ENCODE data around the gene MUC5B.

Gene MUC5B

DNA sequence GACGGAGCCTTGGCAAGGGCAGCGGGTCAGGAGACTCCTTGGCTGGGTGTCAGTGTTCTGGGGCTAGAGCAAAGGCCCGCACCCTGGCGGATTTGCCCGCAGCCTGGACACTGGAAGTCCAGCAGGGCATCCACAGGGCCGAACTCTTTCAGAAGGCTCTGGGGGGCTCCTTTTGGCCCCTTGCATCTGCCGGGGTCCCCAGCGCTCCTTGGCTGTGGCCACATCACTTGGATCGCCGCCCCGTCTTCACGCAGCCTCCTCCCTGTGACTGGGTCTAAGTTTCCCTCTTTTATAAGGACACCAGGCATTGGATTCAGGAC lies 45.1 kb upstream of the MUC5B start:
- TF ChIP-seq, protein P1, sequence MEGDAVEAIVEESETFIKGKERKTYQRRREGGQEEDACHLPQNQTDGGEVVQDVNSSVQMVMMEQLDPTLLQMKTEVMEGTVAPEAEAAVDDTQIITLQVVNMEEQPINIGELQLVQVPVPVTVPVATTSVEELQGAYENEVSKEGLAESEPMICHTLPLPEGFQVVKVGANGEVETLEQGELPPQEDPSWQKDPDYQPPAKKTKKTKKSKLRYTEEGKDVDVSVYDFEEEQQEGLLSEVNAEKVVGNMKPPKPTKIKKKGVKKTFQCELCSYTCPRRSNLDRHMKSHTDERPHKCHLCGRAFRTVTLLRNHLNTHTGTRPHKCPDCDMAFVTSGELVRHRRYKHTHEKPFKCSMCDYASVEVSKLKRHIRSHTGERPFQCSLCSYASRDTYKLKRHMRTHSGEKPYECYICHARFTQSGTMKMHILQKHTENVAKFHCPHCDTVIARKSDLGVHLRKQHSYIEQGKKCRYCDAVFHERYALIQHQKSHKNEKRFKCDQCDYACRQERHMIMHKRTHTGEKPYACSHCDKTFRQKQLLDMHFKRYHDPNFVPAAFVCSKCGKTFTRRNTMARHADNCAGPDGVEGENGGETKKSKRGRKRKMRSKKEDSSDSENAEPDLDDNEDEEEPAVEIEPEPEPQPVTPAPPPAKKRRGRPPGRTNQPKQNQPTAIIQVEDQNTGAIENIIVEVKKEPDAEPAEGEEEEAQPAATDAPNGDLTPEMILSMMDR (IDR thresholded peaks at IDR 0.05; ENCODE audit: borderline replicate concordance, insufficient read depth, low read depth, low read length) = no peak
- no peak overlapping the region for H3K4me3 ChIP-seq (ENCODE audit: low read depth, low read length)

DNA sequence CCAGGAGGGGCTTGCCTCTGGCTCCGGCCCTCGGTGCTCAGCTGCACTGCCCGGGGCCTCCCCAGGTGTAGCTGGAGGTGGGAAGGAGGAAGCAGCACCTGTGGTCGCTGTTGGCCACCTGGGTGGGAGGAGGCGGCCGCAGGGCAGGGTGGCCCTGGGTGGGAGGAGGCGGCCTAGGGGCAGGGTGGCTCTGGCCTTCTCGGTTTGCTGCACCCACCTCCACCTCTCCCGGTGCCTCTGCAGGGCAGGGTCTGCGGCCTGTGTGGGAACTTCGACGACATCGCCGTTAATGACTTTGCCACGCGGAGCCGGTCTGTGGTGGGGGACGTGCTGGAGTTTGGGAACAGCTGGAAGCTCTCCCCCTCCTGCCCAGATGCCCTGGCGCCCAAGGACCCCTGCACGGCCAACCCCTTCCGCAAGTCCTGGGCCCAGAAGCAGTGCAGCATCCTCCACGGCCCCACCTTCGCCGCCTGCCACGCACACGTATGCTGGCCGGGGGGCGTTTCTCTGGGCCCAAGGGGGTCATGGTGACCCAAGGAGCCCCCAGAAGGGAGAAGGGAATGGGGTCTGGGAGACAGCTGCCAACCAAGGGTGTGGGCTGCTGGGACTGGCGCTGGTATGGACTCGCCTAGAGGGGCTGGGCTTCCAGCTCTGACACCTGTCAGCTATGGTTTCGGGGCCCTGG lies 44.5 kb upstream of the MUC5B start:
- H3K4me3 ChIP-seq (ENCODE audit: low read depth, low read length) = no peak overlapping the region
- TF ChIP-seq, protein P1 (IDR thresholded peaks at IDR 0.05; ENCODE audit: borderline replicate concordance, insufficient read depth, low read depth, low read length) = no peak

DNA sequence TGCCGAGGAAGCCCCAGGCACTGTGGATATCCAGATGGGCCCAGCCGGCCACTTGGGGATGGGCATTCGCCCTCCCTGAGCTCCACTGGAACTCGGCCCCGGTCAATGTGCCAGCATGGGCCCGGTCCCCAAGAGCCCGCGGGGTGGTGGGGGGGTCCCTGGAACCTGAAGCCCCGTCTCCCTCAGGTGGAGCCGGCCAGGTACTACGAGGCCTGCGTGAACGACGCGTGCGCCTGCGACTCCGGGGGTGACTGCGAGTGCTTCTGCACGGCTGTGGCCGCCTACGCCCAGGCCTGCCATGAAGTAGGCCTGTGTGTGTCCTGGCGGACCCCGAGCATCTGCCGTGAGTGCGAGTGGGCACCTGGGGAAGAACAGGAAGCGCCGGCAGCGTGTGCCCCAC lies 44.0 kb upstream of the MUC5B start:
- TF ChIP-seq, protein P1 (IDR thresholded peaks at IDR 0.05; ENCODE audit: borderline replicate concordance, insufficient read depth, low read depth, low read length) = no peak
- H3K4me3 ChIP-seq (ENCODE audit: low read depth, low read length) = no peak overlapping the region

DNA sequence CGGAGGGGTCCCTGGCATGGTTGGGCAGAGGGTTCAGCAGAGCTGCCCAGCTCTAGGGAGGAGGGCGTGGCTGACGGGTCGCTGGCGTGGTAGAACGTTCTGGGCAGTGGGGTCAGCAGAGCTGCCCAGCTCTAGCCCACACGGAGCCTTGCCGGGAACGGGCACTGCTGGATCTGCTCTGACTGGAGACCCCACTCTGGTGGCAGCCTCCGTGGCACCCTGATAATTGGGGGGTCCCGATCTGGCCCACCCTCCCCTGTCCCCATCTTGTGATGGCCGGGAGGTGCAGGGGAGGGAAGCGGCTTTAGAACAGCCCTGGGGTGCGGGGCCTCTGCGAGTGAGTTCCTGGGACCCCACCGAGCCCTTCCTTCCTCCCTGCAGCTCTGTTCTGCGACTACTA lies 43.2 kb upstream of the MUC5B start:
- no peak overlapping the region for H3K4me3 ChIP-seq (ENCODE audit: low read depth, low read length)
- TF ChIP-seq, protein P1 (IDR thresholded peaks at IDR 0.05; ENCODE audit: borderline replicate concordance, insufficient read depth, low read depth, low read length) = no peak

DNA sequence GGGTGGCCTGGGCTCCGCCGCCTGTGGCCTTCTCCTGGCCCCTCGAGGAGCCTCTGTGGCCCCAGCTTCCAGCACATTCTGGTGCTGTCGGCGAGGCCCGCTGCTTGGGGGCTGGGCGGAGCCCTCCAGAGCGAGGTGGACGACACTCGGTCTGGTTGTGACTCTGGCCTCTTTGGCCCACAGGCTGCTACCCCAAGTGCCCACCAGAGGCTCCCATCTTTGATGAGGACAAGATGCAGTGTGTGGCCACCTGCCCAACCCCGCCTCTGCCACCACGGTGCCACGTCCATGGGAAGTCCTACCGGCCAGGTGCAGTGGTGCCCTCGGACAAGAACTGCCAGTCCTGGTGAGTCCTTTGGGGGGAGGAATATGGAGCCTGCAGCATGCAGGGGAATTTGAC lies 42.7 kb upstream of the MUC5B start:
- TF ChIP-seq, protein P1 (IDR thresholded peaks at IDR 0.05; ENCODE audit: borderline replicate concordance, insufficient read depth, low read depth, low read length) = no peak
- no peak overlapping the region for H3K4me3 ChIP-seq (ENCODE audit: low read depth, low read length)

DNA sequence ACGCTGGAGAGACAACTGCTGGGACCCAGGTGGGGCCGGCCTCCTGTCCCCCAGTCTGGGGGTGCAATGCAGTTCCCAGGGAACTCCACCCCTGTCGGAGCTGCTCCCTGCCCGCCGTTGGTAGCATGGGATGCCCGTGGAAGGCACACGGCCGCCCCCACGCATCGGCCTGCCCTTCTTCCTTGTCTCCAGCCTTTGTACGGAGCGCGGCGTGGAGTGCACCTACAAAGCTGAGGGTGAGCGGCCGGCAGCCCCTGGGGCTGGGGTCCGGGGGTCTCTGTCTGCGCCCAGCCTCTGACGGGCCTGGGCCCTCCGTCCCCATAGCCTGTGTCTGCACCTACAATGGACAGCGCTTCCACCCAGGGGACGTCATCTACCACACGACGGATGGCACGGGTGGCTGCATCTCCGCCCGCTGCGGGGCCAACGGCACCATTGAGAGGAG lies 41.9 kb upstream of the MUC5B start:
- TF ChIP-seq, protein P1 (IDR thresholded peaks at IDR 0.05; ENCODE audit: borderline replicate concordance, insufficient read depth, low read depth, low read length) = no peak
- H3K4me3 ChIP-seq (ENCODE audit: low read depth, low read length) = no peak overlapping the region

DNA sequence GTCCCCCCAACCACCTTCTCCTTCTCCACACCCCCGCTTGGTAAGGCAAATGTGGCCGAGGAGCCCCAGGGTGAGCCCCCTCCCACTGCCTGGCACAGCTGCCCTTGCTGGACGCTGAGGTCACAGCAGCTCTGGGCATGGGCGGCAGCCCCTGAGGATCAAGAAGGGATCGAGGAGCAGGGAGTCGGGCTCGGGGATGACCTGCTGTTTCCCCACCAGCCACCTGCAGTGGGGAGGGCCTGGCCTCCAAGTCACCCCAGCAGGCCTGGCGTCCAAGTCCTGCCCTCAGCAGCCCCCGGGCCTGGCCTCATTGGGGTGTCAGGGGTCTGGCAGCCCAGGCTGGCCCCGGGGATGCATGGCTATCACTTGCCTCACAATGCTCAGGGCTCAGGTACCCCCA lies 41.4 kb upstream of the MUC5B start:
- H3K4me3 ChIP-seq (ENCODE audit: low read depth, low read length) = no peak overlapping the region
- TF ChIP-seq, protein P1 (IDR thresholded peaks at IDR 0.05; ENCODE audit: borderline replicate concordance, insufficient read depth, low read depth, low read length) = no peak
